ENCODE data around the gene GLDC.
A peak's percentile ranks its signal among the peaks of the same experiment; 100 is the strongest.
"Not testable (repeated sequence)": the region's sequence is repeated elsewhere in the genome, so short reads cannot be mapped to it uniquely, and the experiment has no call there.

The GLDC gene

DNA sequence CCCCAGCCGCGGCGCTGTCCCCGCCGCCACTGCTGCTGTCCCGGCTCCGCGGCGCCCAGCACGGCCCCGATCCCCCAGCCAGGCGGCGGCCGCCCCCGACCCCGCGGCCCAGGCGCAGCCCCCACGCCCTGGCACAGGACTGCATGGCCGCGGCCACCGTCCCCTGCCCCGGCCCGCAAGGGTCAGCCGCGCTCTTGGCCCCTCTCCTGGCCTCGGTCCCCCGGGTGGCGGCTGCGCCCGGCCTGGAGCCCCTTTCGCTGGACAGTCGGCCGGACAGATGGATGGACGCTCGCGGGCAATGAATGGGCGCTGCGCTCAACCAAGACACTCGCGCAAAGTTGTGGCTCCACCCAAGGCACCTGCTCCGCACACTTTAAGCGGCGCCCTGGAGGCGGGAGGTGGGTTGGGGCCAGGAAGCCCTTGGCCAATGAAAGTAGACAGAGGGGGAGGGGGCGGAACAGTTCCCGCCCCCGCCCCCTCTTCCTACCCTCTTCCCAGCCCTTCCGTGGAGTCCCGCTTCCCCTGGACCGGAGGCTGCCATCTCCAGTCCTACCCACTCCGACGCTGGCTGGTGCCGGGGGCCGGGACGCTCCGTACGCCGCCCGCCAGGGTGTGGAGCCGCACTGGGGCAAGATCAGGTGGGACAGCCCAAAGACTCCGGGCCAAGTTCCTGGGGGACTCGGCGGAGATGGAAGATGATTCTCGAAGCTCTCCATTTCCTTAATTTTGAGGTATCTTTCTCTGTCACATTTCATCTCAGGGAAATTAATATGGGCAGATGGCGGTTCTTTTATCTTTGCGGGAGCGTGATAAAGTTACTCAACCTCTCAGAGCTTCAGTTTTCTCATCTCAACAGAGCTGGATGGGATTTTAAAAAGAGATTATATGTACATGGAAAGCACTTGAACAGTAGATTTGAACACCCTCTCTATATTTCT is at the start of gene GLDC:
TSS of gene GLDC (minus strand) at position 375 of the 938 bp plus-strand sequence. CDS start at position 145, 230 bp downstream.
- peak; percentile 28 for DNase-seq (ENCODE audit: low read depth)

DNA sequence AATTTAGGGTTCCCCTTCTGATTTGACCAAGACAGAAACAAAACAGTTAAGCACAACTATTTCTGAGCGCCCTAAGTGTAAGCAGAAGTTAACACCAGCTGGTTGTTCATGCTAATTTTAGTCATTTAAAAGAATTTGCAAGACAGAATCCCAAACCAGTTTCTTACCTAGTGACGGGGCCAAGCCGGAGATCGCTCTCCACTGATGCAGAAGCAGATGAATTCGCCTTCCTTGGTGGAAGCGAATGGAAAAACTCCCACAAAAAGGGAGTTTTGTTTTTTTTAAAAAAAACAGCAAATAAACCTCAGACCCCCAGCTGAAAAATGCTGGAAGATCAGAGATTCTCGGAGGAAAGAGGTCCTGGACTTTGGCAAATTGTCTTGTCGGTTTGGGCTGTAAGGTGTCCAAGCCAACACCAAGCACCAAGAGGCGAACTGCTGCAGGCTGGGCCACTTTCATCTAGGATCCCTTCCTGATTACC is 47.4 kb upstream of the GLDC start:
- no peak for DNase-seq (ENCODE audit: low read depth)

DNA sequence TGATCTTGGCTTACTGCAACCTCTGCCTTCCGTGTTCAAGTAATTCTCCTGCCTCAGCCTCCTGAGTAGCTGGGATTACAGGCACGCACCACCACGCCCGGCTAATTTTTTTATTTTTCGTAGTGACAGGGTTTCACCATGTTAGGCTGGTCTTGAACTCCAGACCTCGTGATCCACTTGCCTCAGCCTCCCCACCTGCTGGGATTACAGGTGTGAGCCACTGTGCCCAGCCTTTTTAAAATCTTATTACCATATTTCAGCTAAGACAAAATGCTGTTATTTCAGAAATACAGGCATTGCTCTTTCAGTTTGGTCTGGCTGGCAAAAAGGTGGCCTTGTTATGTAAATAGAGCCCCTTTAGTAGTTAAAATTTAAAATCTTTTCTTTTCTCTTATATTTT is 46.9 kb upstream of the GLDC start:
- no peak for DNase-seq (ENCODE audit: low read depth)

DNA sequence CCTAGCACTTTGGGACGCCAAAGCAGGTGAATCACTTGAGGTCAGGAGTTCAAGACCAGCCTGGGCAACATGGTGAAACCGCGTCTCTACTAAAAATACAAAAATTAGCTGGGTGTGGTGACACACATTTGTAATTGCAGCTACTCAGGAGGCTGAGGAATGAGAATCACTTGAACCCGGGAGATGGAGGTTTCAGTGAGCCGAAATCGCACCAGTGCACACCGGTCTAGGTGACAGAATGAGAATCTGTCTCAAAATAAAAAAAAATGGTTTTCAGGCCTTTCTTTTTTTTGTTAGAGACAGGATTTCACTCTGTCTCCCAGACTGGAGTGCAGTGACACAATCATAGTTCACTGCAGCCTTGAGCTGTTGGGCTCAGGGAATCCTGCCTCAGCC is 45.1 kb upstream of the GLDC start:
- DNase-seq (ENCODE audit: low read depth) = not testable (repeated sequence)

DNA sequence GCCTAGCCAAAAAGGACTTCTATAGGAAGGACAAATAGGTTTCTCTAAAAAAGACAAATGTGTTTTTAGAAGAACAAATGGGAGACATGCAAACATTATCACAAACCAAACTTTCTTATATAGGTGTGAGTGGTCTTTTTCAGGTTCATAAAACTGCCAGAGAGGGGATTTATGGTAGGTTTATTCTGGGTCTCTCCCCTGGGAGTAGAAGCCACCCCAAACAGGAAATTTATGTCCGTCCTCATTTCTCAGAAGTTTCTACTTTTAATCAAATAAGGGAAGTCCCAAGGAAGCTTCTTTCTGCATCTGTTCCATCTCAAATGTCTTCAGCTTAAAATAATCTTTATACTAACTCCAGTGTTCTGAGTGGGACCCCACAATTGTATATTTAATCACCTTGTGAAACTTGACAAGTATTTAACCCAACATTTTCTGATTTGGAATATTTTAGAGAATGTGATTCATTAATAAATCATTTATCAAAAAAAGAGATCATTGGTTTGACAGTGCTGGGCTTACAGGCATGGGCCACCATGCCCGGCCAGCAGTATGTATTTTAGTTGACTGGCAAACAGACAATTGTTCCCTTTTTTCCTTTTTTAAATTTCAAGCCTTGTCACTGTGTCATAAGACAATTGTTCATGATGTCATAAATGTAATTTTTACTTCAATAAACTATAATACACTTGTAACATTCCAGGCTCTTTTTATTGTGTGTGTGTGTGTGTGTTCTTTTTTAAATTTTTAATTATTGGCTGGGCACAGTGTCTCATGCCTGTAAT is 44.6 kb upstream of the GLDC start:
- no peak for DNase-seq (ENCODE audit: low read depth)

DNA sequence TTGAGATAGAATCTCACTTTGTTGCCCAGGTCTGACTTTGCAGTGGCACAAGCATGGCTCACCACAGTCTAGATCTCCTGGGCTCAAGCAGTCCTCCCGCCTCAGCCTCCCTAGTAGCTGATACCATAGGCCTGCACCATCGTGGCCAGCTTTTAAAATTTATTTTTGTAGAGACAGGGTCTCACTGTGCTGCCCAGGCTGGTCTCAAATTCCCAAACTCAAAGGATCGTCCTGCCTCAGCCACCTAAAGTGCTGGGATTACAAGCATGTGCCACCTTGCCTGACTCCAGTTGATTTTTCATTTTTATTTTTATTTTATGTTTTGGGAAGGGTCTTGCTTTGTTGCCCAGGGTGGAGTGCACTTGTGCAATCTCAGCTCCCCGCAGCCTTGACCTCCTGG is 41.7 kb upstream of the GLDC start:
- no peak for DNase-seq (ENCODE audit: low read depth)

DNA sequence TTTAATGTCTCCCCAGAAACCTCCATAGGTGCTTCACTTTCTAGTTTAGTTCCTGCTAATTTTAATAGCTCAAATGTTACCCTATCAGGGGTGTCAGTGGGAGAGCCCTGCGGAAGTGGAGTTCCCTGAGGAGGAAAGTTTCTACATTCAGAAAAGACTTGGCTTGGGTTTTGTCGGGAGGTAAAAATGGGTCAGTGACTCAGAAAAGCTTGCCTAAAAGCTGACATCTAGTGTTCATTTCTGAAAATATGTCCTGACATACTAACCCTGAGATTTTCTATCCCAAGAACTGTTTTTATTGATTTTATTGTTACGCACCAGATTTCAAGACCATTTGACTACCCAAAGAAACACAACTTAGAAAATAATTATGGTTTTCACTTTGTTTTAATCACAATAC is 40.9 kb upstream of the GLDC start:
- no peak for DNase-seq (ENCODE audit: low read depth)

DNA sequence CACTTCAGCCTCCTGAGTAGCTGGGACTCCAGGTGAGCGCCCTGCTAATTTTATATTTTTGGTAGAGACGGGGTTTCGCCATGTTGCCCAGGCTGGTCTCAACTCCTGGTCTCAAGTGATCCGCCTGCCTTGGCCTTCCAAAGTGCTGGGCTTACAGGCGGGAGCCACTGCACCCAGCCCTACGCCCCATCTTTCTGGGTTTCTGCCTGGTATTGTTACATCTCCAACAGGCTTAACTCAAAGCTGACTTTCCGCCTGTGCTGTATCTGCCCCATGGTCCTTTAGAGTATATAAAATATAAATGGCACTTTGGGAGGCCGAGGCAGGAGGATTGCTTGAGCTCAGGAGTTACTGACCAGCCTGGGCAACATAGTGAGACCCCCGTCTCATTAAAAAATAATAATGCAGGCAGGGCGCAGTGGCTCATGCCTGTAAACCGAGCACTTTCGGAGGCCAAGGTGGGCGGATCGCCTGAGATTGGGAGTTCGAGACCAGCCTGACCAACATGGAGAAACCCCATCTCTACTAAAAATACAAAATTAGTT is 36.5 kb upstream of the GLDC start:
- DNase-seq (ENCODE audit: low read depth) = no peak

DNA sequence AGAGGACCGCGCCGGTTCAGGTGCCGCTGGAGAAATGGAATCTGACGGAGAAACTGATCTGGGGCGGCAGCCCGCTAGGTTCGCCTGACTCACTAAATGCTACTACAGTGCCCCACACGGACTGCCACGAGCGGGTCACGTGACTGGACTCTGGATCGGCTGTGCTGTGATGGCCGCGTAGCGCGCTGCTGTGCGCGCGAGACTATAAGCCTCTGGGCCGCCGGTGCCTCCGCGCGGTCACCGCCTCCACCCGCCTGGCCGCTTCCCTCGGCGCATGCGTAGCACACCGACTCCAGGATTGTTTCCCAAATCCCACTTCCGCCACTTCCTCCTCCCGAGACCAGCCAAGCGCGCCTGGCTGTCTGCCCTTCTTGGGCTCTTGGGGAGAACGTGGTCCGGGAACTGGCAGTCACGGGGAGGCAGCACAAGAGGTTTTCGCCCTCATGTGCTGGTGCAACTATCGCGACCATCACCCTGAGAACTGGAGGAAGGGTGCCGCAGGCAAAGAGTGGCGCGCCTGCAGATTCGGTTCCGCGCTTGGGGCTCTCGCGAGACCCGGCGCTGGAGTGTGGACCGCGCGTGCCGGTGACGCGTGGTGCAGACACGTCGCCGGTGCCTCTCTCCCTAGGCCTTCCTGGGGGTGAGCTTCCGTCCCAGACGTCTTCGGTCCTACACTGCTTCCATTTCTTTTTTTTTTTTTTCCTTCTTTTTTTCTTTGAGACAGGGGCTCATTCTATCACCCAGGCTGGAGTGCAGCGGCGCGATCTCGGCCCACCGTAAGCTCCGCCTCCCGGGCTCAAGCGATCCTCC is 35.8 kb upstream of the GLDC start:
- DNase-seq (ENCODE audit: low read depth) = peak; percentile 91

DNA sequence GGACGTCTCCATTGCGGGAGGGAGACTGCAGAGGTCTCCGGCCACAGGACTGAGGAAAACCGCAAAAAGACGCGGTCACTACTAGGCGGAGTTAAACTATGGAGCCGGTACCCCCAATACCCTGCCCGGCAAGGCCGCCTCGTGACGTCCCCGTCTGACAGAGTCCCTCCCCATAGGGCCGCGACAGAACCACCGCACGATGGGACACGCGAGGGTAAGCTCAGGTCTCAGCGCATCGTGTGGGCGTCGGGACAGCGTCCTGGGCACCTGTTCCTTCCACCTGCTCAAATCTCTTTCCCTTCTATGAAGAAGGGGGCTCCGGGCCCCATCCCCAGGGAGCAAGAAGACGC is 35.2 kb upstream of the GLDC start:
- peak; percentile 64 for DNase-seq (ENCODE audit: low read depth)

DNA sequence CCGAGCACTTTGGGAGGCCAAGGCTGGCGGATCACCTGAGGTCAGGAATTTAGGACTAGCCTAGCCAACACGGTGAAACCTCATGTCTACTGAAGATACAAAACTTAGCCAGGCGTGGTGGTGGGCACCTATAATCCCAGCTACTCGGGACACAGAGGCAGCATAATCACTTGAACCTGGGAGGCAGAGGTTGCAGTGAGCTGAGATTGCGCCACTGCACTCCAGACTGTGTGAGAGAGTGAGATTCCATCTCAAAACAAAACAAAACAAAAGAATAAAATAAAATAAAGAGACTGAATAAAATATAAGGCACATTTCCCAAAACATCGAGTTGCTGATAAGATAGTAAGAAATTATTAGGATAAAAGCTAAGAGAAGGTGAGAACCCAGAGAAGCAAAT is 32.3 kb upstream of the GLDC start:
- DNase-seq (ENCODE audit: low read depth) = no peak

DNA sequence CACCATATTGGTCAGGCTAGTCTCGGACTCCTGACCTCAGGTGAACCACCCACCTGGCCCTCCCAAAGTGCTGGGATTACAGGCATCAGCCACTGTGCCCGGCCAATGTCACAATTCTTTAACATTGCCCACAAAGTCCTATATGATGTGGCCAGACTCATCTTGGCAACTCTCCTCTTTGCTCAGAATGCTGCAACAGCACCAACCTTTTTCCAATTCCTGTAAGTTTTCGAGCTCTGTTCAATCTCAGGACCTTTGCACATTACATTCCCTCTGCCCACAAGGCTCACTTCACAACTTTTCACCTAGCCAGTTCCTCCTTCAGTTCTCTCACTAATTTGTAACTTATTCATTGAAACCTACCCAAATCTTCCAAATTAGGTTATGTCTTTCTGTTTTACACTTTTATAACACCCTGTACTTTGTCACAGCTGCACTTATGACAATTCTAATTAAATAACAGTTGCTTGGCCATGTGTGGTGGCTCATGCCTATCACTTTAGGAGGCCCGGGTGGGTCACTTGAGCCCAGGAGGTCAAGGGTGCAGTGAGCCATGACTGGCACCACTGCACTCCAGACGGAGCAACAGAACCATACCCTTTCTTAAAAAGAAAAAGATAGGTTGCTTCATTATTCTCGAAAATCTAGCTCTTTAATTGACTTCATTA is 30.9 kb upstream of the GLDC start:
- DNase-seq (ENCODE audit: low read depth) = no peak

DNA sequence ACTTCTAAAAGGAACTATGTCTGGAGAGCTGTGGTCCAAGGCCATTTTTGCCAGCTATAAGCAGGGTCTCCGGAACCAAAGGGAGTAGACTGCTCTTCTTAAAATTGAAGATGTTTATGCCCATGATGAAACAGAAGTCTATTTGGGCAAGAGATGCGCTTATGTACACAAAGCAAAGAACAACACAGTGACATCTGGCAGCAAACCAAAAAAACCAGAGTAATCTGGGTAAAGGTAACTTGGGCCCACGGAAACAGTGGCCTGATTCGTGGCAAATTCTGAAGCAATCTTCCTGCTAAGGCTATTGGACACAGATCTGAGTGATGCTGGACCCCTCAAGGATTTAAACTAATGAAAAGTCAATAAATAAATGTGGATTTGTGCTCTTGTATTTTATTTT is 29.7 kb upstream of the GLDC start:
- no peak for DNase-seq (ENCODE audit: low read depth)

DNA sequence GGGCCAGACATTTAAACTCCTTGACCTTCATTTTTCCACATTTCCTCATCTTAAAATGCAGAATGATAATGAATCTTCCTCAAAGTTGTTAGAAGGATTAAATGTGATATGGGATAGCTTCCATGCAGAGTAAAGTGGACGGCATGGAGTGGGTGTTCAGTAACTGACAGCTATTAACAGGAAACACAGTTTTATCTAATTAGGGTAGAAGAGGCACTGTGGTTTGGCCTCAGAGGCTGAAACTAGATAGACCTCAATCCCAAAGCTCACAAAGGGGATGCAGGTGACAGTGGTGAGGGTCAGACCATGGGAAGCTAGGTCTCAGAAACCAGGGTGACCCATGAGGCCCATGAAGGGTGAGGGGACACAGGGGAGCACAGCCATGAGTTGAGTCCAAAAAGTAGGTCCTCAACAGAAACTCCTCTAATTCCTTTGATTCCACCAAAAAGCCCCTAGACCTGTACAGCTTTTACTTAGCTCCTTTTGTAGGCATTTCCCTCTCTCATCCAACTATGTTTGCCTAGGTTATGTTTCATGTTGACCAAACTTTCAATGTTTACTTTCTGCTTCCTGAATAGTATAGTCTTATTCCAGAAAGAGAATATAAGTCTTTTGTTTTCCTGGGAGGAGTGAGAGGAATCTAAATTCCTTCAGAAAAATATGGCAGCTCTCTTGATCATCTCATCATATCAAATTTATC is 27.9 kb upstream of the GLDC start:
- DNase-seq (ENCODE audit: low read depth) = no peak

DNA sequence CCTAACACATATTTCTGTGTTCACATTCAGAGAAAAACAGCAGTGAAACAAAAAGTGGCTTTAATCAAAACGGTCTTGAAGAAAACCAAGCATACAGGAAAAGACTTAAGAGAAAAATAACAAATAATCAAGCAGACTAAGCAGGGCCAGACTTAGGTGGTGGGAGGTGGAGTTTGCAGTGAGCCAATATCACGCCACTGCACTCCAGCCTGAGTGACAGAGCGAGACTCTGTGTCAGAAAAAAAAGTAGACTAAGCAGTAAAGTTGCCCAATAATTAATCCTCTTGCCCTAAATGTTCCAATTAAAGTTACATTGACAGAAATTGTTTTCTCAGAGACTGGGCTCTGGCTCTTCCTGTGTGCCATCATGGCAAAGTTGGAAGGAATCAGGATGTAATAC is 26.6 kb upstream of the GLDC start:
- DNase-seq (ENCODE audit: low read depth) = no peak

DNA sequence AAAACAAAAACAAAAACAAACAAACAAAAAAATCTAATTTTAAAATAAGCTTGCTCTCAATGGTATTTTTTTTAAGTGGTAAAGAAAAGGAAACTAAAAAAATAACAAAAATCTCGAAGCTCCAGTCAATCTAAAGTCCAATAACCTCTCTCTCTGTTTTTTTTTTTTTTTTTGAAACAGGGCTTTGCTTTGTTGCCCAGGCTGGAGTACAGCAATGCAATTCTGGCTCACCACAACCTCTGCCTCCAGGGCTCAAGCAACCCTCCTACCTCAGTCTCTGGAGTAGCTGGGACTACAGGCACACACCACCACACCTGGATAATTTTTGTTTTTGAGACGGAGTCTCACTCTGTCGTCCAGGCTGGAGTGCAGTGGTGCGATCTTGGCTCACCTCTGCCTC is 25.9 kb upstream of the GLDC start:
- DNase-seq (ENCODE audit: low read depth) = no peak

DNA sequence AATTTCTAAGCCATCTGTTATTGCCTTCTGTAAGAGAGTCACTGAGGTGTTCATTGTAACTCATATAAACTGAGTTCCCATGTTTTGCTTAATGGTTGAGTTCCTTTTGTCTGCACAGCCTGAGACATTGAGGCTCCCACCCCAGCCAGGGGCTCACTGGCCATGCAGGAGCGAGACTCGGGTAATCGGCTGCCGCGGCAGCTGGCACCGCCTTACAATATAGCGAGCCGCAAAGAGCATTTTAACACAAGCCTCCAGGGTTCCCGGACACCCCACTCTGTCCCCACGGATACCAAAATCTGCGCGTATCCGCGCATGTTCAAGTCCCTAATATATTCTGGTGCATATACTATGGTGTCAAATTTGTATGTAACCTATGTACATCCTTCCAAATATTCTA is 24.4 kb upstream of the GLDC start:
- DNase-seq (ENCODE audit: low read depth) = no peak

DNA sequence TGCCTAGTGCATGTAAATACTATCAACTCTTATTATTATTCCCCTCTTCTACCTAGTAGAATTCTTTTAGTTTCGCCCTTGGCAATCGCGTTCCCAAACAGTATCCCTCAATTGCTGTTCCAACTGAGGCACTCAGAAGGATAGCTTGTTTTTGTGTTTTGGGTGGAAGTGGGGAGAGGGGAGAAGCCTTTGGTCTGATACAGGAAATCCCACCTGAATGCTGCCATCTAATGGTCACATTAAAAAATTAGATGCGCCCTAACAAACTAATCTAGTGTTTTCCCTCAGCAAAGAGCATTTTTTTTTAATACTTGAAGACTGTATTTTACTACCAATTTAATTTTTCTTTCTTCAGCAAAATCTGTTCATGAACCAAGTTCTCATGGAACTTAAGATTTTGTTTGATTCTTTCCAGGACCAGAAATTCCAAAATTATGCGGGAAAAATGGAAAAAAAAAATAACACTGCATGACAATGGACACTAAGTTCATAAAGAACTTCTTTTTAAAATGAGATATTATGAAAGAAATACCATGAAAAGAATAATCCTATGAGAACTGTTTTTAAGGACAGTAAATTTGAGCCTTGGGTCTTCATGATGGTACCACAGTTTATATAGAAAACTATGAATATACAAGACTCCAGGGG is 22.2 kb upstream of the GLDC start:
- no peak for DNase-seq (ENCODE audit: low read depth)

DNA sequence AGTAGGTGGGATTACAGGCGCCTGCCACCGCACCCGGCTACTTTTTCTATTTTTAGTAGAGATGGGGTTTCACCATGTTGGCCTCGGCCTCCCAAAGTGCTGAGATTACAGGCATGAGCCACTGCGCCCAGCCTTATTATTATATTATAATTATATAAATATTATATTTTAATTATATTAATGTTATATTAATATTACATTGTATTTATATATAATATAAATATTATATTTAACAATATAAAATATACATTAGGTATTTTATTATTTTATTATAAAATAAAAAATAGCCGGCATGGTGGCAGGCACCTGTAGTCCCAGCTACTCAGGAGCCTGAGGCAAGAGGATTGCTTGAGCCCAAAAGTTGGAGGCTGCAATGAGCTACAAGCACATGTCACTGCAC is 21.6 kb upstream of the GLDC start:
- no peak for DNase-seq (ENCODE audit: low read depth)

DNA sequence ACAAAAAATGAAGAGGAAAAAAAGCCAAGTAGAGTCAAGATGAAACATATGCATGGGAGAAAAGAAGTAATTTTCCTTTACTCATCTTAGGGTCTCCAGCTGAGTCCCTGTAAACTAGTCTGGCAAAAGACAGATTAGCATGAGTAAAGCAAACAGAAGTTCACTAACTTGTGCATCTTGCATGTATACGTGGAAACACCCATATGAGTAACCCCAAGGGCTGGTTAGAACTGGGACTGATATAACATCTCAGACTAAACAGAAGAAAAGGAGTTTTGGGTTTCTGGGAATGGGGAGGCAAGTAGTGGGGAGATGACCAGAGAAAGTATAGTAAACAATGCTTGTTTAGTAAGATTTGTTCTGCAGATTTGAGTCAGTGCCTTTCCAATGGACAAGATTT is 20.1 kb upstream of the GLDC start:
- no peak for DNase-seq (ENCODE audit: low read depth)
